ENCODE data around the gene DNPH1.
A peak's percentile ranks its signal among the peaks of the same experiment; 100 is the strongest.

DNPH1 gene

DNA sequence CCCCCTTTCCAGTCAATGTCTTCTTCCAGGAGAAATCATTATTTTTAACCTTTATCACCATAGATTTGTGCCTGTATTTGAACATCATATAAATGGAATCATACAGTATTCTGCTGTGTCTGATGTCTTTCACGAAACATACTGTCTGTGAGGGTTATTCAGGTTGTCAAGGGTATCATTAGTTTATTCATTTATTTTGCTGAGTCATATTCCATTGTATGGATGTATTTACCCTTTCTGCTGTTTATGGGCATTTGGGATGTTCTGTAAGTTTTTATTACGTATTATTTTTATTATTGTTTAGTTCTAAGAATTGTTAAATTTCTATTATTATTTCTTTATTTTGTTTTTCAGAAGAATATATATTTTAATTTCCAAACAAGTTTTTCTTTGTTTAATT is 22.0 kb downstream of the DNPH1 start:
- DNase-seq, result no peak

DNA sequence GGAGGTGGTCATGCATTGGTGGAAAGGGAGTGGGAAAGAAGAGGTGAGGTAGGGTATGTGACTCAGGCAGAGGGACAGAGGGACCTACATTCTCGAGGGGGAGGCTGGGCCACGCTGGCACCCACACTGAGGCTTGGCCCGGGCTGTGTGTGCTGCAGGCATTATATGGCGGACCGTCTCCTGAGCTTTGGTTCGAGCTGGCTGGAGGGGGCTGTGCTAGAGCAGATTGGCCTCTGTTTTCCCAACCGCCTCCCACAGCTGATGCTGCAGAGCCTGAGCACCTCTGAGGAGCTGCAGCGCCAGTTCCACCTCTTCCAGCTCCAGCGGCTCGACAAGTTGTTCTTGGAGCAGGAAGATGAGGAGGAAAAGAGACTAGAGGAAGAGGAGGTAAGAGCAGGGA is 23.4 kb downstream of the DNPH1 start:
- DNase-seq, result no peak

DNA sequence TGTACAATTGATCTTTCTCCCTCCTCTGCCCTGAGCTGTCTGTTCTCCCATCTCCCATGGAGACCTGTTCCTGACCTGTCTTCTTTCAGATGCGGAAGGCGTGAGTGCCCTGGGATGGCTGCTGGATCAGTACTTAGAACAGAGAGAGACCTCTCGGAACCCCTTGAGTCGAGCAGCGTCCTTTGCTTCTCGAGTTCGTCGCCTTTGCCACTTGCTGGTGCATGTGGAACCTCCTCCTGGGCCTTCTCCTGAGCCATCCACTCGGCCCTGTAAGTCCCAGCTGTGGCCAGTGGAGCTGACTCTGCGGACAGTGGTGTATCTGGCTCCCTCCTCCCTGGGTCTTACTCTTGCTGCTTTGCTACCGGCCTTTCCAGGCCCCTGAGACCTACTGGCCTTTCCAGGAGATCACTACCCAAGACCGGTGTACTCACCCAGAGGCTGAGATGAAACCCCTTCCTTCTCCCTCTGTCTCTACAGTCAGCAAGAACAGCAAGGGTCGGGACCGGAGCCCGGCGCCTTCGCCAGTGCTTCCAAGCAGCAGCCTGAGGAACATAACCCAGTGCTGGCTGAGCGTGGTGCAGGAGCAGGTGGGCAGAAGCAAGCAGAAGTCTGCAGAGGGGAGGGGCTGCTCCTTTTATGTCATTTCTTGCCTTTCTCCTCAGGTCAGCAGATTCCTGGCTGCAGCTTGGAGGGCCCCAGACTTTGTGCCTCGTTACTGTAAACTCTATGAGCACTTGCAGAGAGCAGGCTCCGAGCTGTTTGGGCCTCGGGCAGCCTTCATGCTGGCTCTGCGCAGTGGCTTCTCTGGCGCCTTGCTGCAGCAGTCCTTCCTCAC is 24.8 kb downstream of the DNPH1 start:
- DNase-seq, result no peak

DNA sequence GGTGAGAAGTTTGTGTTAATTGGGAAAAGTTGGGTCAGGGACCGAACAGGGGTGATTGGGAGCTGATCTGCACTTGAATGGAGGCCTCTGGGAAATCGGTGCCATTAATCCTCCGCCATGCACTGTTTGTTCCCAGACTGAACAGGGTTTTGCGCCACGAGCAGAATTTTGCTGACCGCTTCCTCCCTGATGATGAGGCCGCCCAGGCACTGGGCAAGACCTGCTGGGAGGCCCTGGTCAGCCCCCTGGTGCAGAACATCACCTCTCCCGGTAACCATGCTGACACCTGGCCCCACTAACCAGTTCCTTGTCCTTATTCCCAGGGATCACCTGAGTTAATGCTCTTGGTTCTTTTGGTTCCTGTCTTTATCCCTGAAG is 25.6 kb downstream of the DNPH1 start:
- DNase-seq, result no peak

DNA sequence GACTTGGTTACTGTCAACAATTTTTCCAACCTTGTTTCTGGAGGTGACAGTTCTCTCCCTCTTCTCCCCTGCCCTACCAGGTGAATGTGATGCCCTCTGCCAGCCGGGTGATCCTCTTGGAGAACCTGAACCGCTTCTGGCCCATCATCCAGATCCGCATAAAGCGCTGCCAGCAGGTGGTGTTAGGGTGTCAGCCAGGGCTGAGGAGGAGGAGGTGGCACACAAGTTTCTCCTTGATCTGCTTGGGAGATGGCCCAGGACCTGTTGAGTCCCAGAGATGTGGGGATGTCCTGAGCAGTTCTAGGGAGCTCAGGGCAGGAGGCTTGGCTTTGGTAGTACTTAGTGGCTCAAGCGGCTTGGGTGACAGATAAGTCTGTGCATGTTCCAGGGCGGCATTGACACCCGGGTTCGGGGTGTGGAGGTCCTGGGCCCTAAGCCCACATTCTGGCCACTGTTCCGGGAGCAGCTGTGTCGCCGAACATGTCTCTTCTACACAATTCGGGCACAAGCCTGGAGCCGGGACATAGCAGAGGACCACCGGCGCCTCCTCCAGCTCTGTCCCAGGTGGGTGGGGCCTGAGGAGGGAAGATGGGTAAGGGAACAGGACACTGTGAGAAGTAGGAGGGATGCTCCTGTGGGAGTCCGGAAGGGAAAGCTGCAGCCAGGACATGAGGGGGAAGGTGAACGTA is 26.1 kb downstream of the DNPH1 start:
- no peak for DNase-seq

DNA sequence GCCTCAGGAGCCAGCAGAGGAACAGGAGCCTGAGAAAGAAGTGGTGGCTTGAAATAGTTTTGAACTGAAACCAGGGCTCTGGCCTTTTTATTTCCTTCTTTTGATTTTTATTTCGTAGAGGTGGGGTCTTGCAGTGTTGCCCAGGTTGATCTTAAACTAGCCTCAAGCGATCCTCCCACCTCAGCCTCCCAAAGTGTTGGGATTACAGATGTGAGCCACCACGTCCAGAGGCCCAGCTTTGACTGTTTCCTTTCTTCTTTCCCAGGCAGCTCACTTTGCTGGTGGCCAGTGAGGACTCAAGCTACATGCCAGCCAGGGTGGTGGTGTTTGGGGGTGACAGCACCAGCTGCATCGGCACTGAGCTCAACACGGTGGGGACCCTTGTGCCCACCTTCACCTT is 26.8 kb downstream of the DNPH1 start:
- DNase-seq, result no peak

DNA sequence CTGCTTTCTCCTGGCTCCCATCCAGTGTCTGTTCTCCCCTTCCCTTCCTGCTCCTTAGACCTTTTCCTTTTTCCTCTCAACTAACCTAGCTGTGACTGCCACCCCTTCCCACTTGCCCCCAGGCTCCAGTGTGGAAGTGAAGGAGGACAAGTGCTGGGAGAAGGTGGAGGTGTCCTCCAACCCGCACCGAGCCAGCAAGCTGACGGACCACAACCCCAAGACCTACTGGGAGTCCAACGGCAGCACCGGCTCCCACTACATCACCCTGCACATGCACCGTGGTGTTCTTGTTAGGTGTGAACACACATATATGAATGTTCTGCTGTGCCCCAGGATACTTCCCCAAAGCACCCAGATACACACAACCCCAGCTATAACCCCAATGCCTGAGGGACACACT is 28.7 kb downstream of the DNPH1 start:
- DNase-seq, result no peak

DNA sequence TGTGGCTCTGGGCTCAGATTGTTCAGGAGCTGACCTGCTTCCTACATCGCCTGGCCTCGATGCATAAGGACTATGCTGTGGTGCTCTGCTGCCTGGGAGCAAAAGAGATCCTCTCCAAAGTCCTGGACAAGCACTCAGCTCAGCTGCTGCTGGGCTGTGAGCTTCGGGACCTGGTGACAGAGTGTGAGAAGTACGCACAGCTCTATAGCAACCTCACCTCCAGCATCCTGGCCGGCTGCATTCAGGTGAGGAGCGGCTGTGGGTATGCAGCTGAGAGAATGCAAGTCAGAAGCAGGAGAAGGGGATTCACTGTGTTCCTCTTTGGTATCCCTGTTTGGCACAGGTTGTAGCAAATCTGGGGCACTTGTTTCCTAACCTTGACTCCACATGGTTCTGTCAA is 29.4 kb downstream of the DNPH1 start:
- no peak for DNase-seq

DNA sequence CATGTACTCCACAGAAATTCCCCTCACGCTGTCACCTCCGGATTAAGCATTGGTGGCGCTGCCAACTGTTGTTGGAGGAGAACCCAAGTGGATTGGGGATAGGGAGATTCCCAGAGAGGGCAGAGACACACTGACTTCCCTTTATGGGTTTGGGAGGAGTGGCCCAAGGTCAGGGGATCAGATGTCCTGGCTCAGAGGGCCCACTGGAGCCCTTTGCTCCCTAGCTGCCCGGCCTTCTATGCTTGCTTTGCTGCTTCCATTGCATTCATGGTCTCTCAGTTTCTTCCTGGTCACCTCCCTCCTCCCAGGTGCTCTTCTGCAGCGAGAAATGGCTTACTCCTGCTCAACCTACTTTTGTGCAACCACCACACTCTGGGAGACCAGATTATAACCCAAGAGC is 32.9 kb downstream of the DNPH1 start:
- DNase-seq, result no peak

DNA sequence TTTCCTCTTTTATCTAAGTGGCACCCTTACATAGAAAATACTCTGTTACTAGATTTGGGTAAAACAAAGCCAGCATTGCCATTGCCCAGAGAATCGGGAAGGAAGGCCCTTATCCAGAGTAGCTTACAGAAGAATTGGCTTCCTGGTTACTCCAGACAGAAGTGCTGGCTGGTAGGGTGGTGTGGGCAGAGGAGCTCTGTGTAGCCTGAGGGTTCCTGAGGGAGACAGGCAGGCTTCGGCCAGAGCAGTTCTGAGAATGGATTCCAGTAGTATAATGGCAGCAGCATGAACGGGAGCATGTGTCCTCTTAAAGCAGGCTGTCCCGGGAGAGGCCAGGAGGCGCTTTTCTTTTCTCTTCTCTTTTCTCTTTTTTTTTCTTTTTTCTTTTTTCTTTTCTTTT is 35.4 kb downstream of the DNPH1 start:
- no peak for DNase-seq

DNA sequence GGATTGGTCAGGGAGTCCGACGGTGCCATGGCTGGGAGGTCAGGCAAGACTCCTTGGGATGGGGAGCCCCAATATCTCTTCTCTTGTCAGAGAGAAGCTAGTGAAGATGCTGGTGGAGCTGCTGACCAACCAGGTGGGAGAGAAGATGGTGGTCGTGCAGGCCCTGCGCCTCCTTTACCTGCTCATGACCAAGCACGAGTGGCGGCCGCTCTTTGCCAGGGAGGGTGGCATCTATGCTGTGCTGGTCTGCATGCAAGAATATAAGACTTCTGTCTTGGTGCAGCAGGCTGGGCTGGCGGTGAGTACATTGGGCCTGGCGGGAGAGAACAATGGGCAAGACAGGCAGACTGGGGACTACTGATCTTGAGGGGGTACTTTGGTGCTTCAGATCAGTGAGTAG is 36.4 kb downstream of the DNPH1 start:
- DNase-seq, result no peak

DNA sequence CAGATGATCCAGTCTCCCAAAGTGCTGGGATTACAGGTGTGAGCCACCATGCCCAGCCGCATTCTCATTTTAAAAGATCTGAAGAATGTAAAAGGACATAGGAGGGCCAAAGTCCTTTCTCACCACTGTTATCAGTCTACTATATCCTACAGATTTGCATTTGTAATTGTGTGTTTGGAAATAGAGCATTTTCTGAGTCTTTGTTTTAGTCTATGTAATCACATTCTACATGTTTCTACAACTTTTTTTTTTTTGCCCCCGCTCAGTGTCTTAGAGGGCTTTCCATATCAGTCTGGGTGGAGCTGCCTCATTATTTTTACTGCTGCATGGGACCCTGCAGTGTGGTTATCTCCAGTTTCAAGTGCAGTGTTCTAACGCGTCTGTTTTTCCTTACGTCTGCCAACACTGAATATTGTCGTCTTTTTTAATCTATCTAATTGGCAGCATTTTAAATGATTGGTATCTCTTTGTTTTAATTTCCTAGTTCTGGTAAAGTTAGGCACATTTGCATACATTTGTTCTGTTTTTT is 39.4 kb downstream of the DNPH1 start:
- no peak for DNase-seq

DNA sequence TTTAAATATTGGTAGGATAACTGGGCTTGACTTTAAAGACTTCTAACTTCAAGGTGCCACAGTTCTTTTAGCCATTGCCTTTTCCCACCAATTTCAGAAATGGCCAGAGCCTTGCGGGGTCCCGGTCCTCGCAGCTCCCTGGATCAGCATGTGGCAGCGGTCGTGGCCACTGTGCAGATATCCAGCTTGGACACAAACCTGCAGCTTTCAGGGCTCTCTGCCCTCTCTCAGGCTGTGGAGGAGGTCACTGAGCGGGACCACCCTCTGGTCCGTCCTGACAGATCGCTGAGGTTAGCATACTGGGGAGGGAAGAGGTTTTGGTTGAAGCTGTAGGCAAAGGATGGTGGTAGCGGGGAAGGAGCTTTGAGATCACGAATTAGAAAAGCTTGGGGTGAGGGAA is 40.9 kb downstream of the DNPH1 start:
- DNase-seq, result no peak

DNA sequence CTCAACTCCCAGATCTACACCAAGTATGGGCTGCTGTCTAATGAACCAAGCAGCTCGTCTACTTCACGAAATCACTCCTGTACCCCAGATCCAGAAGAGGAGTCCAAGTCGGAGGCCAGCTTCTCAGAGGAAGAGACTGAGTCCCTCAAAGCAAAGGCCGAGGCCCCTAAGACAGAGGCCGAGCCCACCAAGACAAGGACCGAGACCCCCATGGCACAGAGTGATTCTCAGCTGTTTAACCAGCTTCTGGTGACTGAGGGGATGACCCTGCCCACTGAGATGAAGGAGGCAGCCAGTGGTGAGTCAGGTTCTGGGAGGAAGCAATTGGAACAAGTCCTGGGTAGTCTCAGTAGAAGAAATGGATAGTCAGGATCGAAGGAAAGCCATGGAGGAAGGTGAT is 41.5 kb downstream of the DNPH1 start:
- no peak for DNase-seq

DNA sequence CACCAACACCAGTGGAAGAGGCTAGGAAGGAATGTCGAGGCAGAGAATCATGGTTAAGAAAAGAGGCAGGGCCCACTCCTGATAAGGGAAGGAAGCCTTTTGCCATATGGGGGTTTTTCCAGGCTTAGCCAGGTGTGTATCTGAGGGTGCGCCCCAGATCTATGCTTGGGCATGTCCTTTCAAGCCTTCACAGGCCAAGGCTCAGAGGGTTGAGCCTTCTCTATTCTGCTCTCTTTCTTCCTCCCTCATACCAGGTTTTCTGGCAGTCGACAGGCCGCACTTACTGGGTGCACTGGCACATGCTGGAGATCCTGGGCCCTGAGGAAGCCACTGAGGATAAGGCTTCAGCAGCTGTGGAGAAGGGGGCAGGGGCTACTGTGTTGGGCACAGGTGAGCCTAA is 42.6 kb downstream of the DNPH1 start:
- no peak for DNase-seq

DNA sequence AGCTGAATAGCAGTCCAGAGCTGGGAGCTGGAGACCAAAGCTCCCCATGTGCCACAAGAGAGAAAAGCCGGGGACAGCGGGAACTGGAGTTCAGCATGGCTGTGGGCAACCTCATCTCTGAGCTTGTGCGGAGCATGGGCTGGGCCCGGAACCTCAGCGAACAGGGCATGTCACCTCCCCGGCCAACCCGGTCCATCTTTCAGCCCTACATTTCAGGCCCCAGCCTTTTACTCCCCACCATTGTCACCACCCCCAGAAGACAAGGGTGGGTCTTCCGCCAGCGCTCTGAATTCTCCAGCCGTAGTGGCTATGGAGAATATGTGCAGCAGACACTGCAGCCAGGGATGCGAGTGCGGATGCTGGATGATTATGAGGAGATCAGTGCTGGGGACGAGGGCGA is 43.3 kb downstream of the DNPH1 start:
- DNase-seq, result no peak

DNA sequence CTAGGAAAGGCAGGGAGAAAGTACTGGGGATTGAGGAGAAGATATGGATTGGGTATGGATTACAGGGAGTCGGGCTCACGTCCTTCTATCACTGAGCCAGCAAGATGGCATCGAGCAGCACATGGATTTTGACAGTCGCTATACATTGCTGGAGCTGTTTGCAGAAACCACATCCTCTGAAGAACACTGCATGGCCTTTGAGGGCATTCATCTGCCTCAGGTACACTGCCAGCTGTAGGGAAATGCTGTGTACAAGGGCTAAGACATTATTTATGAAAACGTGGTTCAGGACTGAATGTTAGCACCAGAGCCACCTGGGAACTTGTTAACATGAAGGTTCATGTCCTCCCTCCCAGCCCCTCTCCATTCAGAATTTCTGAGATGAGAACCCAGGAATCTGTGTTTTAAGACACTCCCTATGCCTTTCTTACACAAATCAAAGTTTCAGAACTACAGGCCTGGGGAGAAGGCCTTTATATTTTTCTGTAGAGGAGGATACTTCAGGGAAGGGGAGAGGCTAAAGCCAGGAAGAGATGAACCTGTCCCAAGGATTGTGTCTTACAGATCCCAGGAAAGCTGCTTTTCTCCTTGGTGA is 43.8 kb downstream of the DNPH1 start:
- peak in 1 of 5 donors; percentile 52 for DNase-seq

DNA sequence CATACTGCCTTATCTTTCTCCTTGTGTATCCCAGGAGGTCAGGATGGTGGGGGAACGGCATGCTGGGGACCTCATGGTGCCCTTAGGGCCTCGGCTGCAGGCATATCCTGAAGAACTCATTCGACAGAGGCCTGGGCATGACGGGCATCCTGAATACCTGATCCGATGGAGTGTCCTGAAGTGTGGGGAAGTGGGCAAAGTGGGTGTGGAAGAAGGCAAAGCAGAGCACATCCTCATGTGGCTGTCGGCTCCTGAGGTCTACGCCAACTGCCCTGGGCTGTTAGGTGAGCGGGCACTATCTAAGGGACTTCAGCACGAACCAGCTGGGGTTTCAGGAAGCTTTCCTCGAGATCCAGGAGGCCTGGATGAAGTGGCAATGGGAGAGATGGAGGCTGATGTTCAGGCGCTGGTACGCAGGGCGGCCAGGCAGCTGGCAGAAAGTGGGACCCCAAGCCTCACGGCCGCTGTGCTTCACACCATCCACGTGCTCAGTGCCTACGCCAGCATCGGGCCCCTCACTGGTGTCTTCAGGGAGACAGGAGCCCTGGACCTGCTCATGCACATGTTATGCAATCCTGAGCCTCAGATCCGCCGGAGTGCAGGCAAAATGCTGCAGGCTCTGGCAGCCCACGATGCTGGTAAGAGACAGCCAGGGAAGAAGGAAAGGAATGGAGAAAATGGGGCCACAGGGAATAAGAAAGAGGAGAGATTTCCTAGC is 44.9 kb downstream of the DNPH1 start:
- DNase-seq, result no peak

DNA sequence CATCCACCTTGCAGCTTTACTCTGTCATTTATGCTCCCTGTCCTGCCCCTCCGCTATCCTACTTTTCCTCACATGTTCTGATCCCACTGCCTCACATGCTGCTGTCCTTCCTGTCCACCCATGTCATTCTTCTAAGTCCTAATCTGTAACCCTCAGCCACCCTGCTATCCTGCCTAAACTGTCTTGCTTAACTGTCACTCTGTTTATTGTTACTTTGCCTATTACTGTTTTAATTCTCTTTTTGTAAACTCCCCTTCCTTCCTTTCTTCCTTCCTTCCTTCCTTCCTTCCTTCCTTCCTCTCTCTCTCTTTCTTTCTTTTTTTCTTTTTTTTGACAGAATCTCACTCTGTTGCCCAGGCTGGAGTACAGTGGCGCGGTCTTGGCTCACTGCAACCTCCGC is 45.8 kb downstream of the DNPH1 start:
- DNase-seq, result no peak

DNA sequence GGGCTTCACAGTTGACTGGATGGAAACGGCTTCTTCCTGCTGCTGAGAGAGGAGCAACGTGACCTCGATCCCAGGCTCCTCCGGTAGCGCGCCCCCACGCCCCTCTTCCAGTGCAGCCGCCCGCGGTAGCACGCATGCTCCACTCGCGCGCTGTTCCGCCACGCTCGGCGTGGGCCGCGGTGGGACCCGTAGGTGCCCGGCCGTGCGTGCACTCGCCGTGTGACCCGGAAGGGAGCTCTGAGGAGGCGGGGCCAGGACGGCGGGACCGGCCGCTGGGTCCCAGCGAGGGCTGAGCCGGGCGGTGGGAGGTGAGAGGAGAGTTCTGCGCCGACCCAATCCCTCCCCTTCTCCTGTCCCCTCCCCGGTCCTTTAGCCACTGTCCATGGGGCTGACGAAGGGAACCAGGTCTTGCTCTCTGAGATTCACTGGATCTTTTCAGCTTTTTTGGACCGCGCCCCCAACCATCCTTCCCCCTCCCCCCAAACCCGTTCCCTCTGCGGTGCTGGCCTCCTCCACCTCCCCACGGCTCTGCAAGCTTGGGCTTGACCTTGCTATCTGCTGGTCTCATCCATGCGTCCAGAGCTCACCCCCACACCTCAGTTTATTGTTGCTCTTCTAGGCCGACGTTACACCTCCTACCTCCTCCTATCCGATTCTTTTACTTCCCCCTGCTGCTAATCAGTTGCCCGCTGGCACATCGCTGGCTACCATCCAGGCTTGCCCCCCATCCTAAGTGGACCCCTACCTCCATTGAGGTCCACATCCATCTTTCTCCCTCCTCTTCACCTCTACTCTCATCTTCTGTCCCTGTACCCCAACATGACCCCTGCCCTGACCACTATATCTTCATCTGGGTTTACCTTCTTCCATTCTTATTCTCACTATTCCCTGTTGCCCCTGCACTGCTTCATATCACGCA is 47.1 kb downstream of the DNPH1 start, which contains the start of gene CUL9:
CUL9 (plus strand) TSS at position 255 of the 919 bp plus-strand sequence. CDS start 2,115 bp downstream, outside the sequence.
- DNase-seq, result peak; percentile 65 to 82 (median 74)

DNA sequence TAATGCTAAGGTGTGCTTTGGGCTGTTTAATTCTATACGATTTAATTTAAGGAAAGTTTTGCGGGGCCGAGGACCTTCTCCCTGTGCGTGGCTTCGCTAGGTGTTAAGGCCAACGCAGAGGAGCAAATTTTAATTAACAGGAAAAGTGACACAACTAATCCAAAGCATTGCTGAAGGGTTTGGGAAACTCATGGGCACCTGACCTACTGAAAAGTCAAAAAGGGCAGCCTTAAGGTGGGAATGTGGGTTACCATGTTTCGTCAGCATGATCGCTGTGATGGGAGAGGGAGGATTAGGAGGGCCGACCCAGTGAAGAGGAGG is 47.7 kb downstream of the DNPH1 start:
- DNase-seq, result no peak

DNA sequence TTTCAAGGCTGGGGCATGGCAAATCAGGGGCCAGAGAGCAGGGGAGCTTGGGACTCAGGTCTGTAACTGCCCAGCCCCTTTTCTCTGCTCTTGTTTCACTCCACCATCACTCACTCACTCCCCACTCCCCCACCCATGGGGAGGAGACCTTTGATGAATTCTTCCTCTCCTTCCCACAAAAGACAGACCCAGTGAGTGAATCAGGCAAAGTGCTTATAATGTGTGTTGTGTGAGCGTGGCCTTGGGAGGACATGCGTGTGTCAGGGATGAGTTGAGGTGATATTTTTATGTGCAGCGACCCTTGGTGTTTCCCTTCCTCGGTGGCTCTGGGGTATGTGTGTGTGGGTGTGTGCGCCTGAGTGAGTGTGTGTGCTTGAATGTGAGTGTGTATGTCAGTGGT is 48.3 kb downstream of the DNPH1 start:
- no peak for DNase-seq
